ENCODE measurements around the gene SCNM1.

SCNM1 gene, protein sequence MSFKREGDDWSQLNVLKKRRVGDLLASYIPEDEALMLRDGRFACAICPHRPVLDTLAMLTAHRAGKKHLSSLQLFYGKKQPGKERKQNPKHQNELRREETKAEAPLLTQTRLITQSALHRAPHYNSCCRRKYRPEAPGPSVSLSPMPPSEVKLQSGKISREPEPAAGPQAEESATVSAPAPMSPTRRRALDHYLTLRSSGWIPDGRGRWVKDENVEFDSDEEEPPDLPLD

GRCh38 chr1:151165738-151166504 lies at the start of gene SCNM1, which contains the start of gene LYSMD1:
Gene SCNM1 (plus strand): TSS chr1:151166144. CDS start chr1:151166153, 9 bp downstream.
Gene LYSMD1 (minus strand): TSS chr1:151165902. CDS start chr1:151165258, 644 bp downstream.
- peak; percentile 100 for DNase-seq

DNA sequence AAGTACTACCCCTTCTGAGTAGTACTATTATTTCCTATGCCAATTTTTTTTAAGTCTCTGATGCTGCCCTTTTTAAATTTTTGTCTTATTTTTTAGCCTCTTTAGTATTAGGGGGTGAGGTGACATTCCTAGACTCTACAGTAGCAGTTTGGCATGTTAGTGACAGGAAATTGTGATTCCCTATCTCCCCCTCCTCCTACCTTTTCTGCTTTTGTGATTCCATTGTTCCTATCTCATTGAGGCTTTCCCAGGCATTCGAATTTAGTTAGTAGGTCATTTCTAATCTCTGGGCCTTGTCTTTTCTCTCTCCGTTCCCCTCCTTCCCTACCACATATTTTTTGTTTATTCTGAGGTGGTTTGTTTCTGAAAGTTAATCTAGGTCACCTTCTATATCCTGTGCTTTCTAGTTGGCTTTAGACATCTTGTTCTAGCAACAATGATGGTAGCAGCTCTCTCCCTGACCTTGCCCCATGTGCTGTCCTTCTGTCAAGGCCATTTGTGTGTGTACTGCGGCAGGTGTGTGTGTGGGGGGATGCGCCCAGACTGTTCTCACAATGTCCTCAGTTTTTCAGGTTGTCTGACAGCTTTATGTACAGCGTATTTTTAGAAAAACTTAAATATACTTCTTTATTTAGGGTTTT lies 41.1 kb upstream of the SCNM1 start:
- no peak for DNase-seq

GRCh38 chr1:151128800-151129199 lies 37.1 kb upstream of the SCNM1 start:
- no peak for DNase-seq

DNA sequence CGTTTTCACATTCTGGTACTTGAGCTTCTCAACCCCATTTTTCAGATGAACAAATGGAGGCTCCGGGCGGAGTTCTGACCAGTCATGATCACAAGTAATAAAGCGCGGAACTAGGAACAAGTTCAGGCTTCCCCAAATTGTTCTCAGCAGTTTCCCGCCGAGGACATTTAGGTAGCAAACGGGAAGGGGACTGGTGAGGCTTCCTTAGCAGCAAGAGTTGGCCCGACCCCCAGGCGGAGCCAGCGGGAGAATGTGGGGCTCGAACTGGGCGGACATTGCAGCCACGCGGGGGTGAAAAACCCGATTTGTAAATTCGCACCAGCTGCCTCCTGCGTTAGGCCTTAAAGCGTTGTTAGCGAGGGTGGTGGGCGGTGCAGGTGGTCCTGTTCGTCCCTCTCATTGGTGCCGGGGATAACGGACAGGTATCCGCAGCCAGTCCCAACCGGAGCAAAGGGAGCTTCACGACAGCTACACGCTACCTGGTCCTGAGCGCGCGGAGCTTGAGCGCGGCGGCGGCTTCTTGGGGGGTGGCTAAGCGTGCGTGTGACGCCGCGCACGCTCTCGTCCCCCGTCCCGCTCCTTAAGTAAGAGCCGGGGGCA lies 34.9 kb upstream of the SCNM1 start:
- DNase-seq, result no peak

DNA sequence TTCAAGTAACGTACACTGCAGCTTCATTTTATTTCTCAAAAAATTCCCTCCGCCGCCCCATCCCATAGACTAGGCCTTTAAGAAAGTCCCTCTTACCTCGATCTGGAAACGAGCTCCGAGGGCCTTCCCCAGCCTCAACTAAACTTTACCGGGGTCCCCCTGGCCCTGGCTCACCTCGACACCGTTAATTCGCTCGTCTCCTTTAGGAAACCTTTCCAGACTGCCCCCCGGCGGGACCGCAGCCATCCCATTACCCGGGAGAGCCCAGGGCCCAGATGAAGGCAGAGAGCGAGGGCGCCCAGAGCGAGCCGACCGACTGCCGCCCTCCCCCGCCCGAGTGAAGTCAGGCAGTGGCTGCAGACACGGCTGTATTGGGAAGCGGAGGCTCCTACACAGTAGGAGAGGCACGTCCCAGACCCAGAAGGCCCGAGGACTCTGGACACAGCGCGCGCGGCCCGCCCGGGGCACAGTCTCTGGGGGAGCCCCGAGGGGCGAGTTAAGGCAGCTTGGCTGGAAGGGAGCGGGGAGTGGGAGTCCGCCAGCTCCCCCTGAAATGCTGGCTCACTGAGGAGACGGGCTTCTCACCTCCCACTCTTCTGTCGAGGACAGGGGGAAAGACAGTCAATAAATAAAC lies 34.1 kb upstream of the SCNM1 start:
- no peak for DNase-seq

- DNase-seq, result no peak
Observed at GRCh38 chr1:151132335-151133017, 33.5 kb upstream of the SCNM1 start.

DNA sequence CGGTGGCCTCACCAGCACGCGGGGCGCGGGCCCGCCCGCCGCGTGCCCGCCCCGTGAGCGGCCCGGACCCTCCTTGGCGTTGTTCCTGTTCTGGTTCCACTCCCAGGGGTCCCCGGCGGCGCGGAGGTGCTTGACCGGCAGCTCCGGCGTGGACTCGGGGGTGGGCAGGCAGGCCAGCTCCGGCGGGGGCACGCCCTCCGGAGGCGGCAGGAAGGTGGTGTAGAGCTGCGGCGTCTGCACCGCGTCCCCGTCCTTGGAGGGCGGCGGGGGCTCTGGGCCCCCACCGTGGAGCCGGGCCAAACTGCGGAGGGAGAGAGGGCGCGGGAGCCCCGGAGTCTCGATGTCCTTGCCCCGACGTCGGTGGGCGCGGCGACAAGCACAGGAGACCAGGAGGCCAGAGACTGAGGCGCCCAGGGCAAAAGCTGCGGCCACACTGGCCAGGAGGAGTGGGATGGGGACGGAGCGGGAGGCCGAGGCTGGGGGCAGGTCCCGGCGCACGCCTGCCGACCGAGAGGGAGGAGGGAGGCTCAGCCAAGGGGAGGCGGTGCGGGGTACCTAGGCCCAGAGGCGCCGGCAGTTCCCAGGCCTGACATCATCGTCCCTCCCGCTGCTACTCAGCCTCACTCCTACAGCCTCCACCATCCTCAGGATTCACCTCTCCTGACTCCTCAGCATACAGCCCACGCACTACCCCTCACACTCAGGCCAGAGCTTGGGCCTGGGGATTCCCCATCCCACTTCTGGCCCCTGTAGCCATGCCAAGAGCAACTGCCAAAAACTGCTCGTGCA lies 32.7 kb upstream of the SCNM1 start:
- no peak for DNase-seq

DNA sequence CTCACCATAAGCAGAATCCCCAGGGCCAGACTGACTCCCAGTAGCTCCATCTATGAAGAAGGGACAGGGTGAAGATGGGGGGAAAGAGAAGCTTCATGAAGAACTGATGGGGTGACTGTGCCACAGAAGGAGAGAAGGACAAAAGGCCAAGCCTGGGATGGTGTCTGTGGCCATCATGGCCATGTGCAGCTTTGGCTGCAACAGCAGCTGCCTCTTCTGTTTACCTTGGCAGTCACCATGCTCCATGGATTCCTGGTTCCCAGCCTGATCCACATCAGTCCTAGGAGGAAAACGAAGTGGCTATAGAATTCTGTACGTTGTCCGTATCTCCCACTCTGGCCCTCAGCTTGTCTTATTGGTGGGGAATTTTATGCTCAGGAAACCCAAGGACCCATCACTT lies 31.5 kb upstream of the SCNM1 start:
- no peak for DNase-seq

DNA sequence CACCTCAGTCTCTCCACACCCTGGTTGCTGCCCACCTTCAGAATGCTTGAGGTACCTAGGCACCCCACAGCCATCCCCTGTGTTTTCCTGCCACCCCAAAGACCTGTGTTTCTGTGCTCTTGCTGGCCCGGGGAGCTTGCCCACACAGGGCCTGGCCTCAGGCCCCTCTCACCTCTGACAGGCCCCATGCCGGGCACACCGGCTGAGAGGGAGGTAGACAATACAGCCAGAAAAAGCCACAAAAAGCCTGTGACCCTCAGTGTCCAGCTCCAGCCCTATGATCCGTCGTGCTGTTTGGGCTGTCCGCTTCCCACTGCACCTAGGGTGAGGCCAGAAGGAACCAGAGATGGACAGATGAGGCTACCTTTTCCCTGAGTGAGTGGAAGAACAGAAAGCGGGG lies 31.0 kb upstream of the SCNM1 start:
- DNase-seq, result no peak

- DNase-seq, result no peak
Observed at GRCh38 chr1:151135433-151136385, 30.2 kb upstream of the SCNM1 start.

- DNase-seq, result no peak
Observed at GRCh38 chr1:151137789-151138188, 28.2 kb upstream of the SCNM1 start.

- DNase-seq, result no peak
Observed at GRCh38 chr1:151142411-151143056, 23.4 kb upstream of the SCNM1 start.

DNA sequence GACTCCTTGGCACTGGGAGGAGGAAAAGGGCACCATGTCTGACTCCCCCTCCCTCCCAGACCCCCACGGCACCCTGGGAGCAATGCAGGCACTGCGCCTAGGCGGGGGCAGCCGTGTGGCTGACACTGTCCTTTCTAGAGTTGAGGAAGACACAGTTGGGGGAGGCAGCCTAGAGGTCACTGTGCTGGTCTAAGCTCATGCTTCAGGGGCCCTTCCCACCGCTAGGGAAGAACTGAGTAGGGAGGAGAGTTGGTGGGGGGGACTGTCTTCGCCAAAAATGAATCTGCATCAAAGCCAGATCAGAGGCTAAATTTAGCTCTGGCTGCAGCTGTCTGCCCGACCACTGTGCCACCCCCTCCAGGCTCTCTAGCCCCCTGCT lies 22.9 kb upstream of the SCNM1 start:
- DNase-seq, result no peak

GRCh38 chr1:151143986-151144385 lies 22.0 kb upstream of the SCNM1 start:
- DNase-seq, result no peak

- DNase-seq, result no peak
Observed at GRCh38 chr1:151144474-151145303, 21.3 kb upstream of the SCNM1 start.

- peak; percentile 62 for DNase-seq
Observed at GRCh38 chr1:151145304-151146071, 20.5 kb upstream of the SCNM1 start.

GRCh38 chr1:151146072-151146411 lies 19.9 kb upstream of the SCNM1 start:
- no peak for DNase-seq

DNA sequence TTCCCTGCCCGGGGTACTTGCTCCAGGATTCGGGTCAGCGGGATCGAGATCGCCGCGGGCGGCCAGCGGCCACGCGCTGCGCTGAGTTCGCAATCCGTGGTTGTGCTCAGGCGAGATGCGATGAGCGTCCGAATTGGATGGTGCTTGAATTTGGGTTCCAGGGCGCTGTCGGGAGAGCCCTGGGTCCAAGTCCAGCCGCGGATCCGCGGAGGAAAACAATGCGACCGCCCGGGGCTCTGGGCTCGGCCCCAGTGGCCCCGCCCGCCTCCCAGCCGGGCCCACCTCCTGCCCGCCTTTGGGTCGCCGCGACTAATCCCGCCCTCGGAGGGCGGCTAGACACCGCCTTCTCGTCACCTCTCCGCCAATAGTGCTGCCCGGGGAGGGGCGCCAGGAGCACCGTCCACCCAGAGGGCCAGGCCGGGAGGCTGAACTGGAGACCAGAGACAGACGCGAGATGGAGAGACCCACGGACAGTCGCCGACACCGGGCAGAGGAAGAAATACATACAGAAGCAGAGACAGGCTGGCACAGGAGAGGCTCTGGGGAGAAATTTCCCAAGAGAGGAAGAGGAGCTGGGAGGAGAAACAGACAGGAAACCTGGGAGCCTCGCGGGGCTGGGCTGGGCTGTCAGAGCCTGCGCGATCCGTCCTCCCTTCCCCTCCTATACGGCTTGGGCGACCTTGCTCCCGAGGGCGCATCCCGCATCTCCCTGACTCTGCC lies 19.4 kb upstream of the SCNM1 start, which contains the start of gene SEMA6C:
Gene SEMA6C (minus strand): TSS at position 220 of the 720 bp plus-strand sequence. CDS start 4,010 bp downstream, outside the sequence.
- peak; percentile 98 for DNase-seq
